GM12873 (cell line): Measurements from ENCODE around the gene MEOX2.

Experiments
- CTCF ChIP-seq: IDR thresholded peaks from 2 replicates; pipeline ENCODE4 v1.5.1; 2012; ENCODE audit warnings: low read depth, mild to moderate bottlenecking, moderate library complexity, low read length, control low read depth; ENCODE audit not compliant: insufficient read depth; ENCODE audit errors: missing control alignments

The MEOX2 gene

DNA sequence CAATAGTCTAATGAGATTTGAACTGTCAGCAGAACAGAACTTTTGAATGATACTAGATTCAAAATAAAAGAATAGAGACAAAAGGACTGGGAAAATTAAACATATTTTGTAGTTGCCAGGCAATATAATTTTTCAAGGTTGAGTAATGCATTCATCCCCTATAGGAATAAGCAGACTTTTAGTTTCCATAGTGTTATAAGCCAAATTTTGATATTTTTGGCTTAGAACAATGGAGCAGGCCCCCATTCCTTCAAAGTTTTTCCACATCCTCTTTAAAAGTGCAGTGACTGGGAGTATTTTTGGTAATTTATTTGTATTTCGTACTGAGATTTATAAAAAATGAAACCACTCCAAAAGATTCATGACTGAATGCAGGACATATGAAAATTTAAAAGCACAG is 24.0 kb downstream of the MEOX2 start:
- TF ChIP-seq CTCF, result no peak

DNA sequence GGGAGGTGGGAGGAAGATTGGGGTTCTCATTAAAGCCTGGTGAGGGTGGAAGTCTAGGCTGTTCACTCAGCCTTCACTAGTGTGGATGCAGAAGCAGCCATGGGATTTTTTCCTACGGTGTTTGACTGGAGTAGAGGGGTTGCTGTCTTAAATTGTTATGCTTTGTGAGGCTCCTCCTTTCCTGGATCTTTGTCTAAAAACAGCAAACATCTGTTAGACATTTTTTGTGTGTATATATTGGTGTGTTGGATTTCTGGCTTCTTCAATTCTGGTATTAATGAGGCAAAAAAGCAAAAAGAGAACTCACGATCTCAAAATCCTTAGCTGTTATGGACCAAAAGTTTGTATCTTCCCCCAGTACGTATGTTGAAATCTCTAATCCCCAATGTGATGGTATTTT is 28.2 kb downstream of the MEOX2 start:
- TF ChIP-seq CTCF, result no peak

- TF ChIP-seq CTCF, result no peak
Measured at GRCh38 chr7:15652776-15653290, 33.6 kb downstream of the MEOX2 start.

GRCh38 chr7:15651693-15652092 is 34.8 kb downstream of the MEOX2 start:
- TF ChIP-seq CTCF, result no peak

- TF ChIP-seq CTCF, result no peak
Measured at GRCh38 chr7:15650787-15651186, 35.7 kb downstream of the MEOX2 start.

- TF ChIP-seq CTCF, result no peak
Measured at GRCh38 chr7:15648461-15648961, 38.0 kb downstream of the MEOX2 start.

DNA sequence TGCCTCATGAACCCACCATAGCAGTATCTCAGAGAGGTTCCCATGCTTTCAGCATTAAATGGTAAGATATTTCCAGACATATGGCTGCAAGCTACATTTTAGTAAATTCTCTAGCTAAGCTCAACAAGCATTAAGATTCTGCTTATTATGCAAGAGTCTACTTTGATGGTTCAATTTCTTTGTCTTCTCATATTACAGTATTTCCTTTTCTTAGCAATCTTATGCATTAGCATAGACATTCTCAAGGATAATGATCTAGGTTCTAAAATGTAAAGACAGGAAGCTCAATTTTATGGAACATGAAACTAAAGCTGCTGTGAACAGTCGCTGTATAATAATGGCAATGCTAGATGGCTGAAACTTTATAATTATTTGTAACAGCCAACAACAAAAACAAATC is 39.2 kb downstream of the MEOX2 start:
- no peak for TF ChIP-seq CTCF
